HL-60 (cell line): ENCODE results near the gene CASTOR1.
A peak's percentile ranks its signal among the peaks of the same experiment; 100 is the strongest.

Experiments used
- DNase-seq, 2 experiments: peaks; one replicate each; pipeline ENCODE4 v3.0.0-alpha.2; 2010 to 2020; ENCODE audit warnings: low read depth in 1 of 2, low spot score in 1 of 2
- H3K27ac ChIP-seq: fragments of 250-450 bp; sonication (Bioruptor Pico); replicated peaks from 2 replicates; pipeline ENCODE4 v1.5.1; 2020; ENCODE audit warnings: mild to moderate bottlenecking, moderate library complexity
- H3K27me3 ChIP-seq: fragments of 250-450 bp; sonication (Bioruptor Pico); 2 replicates; pipeline ENCODE4 v1.5.1; 2021; ENCODE audit warnings: mild to moderate bottlenecking, moderate library complexity; ENCODE audit not compliant: insufficient read depth, poor library complexity, severe bottlenecking
- H3K4me3 ChIP-seq: replicated peaks from 2 replicates; pipeline ENCODE4 v1.5.1; 2011; ENCODE audit warnings: mild to moderate bottlenecking, control low read depth, low read length; ENCODE audit not compliant: insufficient read depth
- CTCF ChIP-seq: IDR thresholded peaks from one replicate; pipeline ENCODE4 v1.5.1; 2011; ENCODE audit warnings: low read length, control low read depth, inconsistent platforms; ENCODE audit not compliant: insufficient read depth
- GABPA ChIP-seq: IDR thresholded peaks from 2 replicates; pipeline ENCODE4 v1.6.1; 2012; ENCODE audit warnings: low read depth
- POLR2AphosphoS5 ChIP-seq: IDR thresholded peaks from 2 replicates; pipeline ENCODE4 v1.6.1; 2012; ENCODE audit warnings: low read depth
- REST ChIP-seq: IDR thresholded peaks from 2 replicates; pipeline ENCODE4 v1.6.1; 2012; ENCODE audit warnings: low read depth; ENCODE audit not compliant: insufficient replicate concordance
- SPI1 ChIP-seq: IDR thresholded peaks from 2 replicates; pipeline ENCODE4 v1.6.1; 2012; ENCODE audit warnings: low read depth, mild to moderate bottlenecking, borderline replicate concordance

Gene CASTOR1

GRCh38 chr22:30325065-30325720 lies 35.9 kb upstream of the CASTOR1 start:
- TF ChIP-seq REST: no peak
- no peak for TF ChIP-seq CTCF
- no peak for TF ChIP-seq POLR2AphosphoS5
- no peak for TF ChIP-seq GABPA
- TF ChIP-seq SPI1: no peak
- Histone ChIP-seq H3K4me3 (no peak overlapping the region), H3K27ac (no peak overlapping the region), H3K27me3 (no peaks in the 10 kb centered on the region)
- DNase-seq: no peak

GRCh38 chr22:30324014-30324730 lies 34.9 kb upstream of the CASTOR1 start:
- Histone ChIP-seq H3K27ac (no peak overlapping the region), H3K4me3 (no peak overlapping the region), H3K27me3 (no peaks in the 10 kb centered on the region)
- TF ChIP-seq SPI1 (peak; percentile 15; the same call in 1 of the 2 replicates), GABPA (no peak)
- peak in 1 of 2 experiments; percentile 57 for DNase-seq

GRCh38 chr22:30323246-30323645 lies 33.9 kb upstream of the CASTOR1 start:
- TF ChIP-seq POLR2AphosphoS5 (no peak), CTCF (no peak), REST (no peak), SPI1 (no peak), GABPA (no peak)
- Histone ChIP-seq H3K4me3 (no peak overlapping the region), H3K27ac (no peak overlapping the region), H3K27me3 (no peaks in the 10 kb centered on the region)
- no peak for DNase-seq

DNA sequence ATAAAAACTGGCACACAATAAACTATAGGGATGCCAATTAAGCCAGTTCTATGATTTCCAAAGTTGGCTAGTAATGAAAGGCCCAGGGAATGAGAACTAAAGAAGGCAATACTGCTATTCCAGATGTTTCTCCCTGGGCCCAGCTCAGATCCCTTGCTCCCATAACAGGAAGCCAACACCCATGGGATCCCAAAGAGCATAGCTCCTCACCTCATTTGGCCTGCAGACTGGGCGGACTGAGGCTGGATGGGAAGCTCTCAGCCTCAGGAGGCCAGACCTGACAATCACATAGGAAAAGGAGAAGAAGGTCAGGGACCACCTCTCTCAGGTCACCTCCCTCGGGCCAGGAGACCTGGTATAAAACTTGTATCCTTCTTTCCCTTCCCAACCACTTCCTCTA lies 32.2 kb upstream of the CASTOR1 start:
- no peak overlapping the region for H3K27ac ChIP-seq
- no peak for TF ChIP-seq POLR2AphosphoS5
- TF ChIP-seq CTCF: no peak
- TF ChIP-seq SPI1: no peak
- no peak for TF ChIP-seq REST
- TF ChIP-seq GABPA: no peak
- DNase-seq: no peak
- no peak overlapping the region for H3K4me3 ChIP-seq
- H3K27me3 ChIP-seq: no peaks in the 10 kb centered on the region
